Cardiac muscle cell (in vitro differentiated cells and primary cell): Measurements from ENCODE around the gene CREB3L2. TPM values are rescaled to one million over a fixed set of nuclear protein-coding genes. Genes with fewer than 3 reads are reported as not detected.

Experiments
- DNase-seq, 2 donors: peaks; one replicate each; pipeline versions ENCODE4 v3.0.0 to v3.0.0-alpha.2; 2010 to 2017; ENCODE audit warnings: low read depth in 1 of 2, low spot score in 1 of 2
- H3K27ac ChIP-seq: fragments of 200-600 bp; sonication (generic); 2 replicates; pipeline ENCODE4 v1.5.1; 2016
- H3K27me3 ChIP-seq: fragments of 200-600 bp; sonication (generic); 2 replicates; pipeline ENCODE4 v1.6.0; 2016; ENCODE audit warnings: control low read depth
- H3K36me3 ChIP-seq: fragments of 200-600 bp; sonication (generic); 2 replicates; pipeline ENCODE4 v1.5.1; 2016; ENCODE audit warnings: control low read depth
- H3K4me1 ChIP-seq: fragments of 200-600 bp; sonication (generic); 2 replicates; pipeline ENCODE4 v1.8.1; 2017; ENCODE audit warnings: low read depth, mild to moderate bottlenecking, mixed run types
- H3K4me3 ChIP-seq: fragments of 200-600 bp; sonication (generic); 2 replicates; pipeline ENCODE4 v1.5.1; 2016; ENCODE audit warnings: mild to moderate bottlenecking
- H3K9me3 ChIP-seq: fragments of 200-600 bp; sonication (generic); 2 replicates; pipeline ENCODE4 v1.5.1; 2017; ENCODE audit warnings: low read depth, mild to moderate bottlenecking, control low read depth
- polyA plus RNA-seq: library from polyadenylated mRNA; unstranded; fragments of >200 nt; fragmentation: Nextera tagmentation; extraction: Ambion mirVana; gene quantifications from 2 replicates; pipeline ENCODE4 v1.2.1, GENCODE V29; 2016
- total RNA-seq: library from RNA; depleted of rRNA; stranded (reverse); fragments of >200 nt; gene quantifications from 2 replicates; pipeline ENCODE4 v1.2.3, GENCODE V29; 2016
- TF ChIP-seq, protein P1 (sequence below): IDR thresholded peaks from 2 replicates; pipeline ENCODE4 v1.5.1; 2012; ENCODE audit warnings: low read depth, mild to moderate bottlenecking, low read length

Gene CREB3L2
- total and polyA plus RNA-seq, 2 experiments from 2014 or later, result 22.1 to 24.3 TPM

DNA sequence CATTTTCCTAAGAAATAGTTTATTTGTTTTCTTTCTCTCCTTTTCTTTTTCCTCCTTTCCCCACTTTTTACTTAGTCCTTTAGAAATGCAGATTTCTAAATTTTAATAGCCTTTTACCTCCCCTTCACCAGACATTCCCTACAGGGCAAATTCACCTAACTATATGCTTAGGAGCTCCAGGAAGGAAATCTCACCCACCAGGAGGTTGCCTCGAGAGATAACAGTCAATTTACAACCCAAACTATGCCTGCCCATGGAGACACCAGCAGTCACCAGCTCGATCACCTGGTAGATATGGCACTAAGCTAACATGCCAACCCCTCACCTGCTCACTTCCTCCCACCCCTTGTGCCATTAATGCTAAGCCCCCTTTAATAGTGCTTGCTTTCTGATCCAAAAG, 25.2 kb upstream of the CREB3L2 start:
- TF ChIP-seq, protein P1, sequence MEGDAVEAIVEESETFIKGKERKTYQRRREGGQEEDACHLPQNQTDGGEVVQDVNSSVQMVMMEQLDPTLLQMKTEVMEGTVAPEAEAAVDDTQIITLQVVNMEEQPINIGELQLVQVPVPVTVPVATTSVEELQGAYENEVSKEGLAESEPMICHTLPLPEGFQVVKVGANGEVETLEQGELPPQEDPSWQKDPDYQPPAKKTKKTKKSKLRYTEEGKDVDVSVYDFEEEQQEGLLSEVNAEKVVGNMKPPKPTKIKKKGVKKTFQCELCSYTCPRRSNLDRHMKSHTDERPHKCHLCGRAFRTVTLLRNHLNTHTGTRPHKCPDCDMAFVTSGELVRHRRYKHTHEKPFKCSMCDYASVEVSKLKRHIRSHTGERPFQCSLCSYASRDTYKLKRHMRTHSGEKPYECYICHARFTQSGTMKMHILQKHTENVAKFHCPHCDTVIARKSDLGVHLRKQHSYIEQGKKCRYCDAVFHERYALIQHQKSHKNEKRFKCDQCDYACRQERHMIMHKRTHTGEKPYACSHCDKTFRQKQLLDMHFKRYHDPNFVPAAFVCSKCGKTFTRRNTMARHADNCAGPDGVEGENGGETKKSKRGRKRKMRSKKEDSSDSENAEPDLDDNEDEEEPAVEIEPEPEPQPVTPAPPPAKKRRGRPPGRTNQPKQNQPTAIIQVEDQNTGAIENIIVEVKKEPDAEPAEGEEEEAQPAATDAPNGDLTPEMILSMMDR, result no peak
- DNase-seq, result no peak
- Histone ChIP-seq H3K9me3 (no peaks in the 10 kb centered on the region), H3K36me3 (no peaks in the 10 kb centered on the region), H3K4me1 (no peaks in the 10 kb centered on the region), H3K27ac (no peak overlapping the region), H3K27me3 (no peaks in the 10 kb centered on the region), H3K4me3 (no peak overlapping the region)

DNA sequence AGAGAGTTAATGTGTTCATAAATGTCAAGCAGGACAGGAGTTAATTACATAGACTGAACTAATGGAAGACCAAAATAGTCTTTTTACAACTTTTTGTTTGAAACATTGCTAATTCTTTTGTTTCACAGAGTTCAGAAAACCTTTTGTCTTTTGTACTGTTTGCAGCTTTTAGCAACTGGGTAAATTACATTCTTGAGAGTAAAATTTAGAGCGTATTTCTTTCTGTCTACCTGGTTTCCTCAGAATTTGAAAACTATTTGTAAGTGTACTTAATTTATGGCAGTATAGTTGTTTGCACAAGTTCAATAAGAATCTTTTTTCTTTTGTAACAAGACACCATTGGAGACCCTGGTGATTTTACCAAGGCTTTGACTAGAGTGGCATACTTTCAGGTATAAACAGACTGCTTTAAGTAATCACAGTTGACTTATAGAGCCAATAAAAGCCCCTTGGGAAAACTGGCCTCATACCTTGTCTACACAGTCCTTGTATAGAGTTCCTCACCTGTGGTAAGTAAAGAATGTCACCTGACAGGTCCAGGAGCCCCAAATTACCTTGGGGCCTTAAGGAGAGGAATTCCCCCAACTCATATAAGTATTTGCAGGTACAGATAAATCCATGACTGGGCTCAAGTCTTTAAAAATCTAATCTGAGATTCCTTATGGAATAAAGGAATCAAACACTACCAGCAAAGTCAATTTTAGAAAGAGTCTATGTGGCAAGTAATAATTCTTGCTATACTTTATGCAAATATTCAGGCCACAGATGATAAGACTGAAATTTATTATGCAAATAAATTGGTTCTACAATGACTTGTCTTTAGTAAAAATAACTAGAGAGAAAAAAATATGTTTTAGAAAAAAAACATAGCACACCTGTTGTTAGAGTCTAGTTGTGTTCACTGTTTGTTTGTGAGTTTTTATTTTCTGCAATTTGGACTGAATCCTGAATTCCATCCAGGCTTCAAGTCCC, 23.6 kb upstream of the CREB3L2 start:
- Histone ChIP-seq H3K9me3 (no peaks in the 10 kb centered on the region), H3K4me1 (no peaks in the 10 kb centered on the region), H3K27me3 (no peaks in the 10 kb centered on the region), H3K36me3 (no peaks in the 10 kb centered on the region), H3K27ac (no peak overlapping the region), H3K4me3 (no peak overlapping the region)
- no peak for DNase-seq
- TF ChIP-seq, protein P1, result no peak

GRCh38 chr7:138024765-138025164, 22.9 kb upstream of the CREB3L2 start:
- no peaks in the 10 kb centered on the region for H3K27me3 ChIP-seq
- no peak overlapping the region for H3K4me3 ChIP-seq
- H3K9me3 ChIP-seq, result no peaks in the 10 kb centered on the region
- H3K4me1 ChIP-seq, result no peaks in the 10 kb centered on the region
- no peak for DNase-seq
- no peaks in the 10 kb centered on the region for H3K36me3 ChIP-seq
- H3K27ac ChIP-seq, result no peak overlapping the region
- TF ChIP-seq, protein P1, result no peak

GRCh38 chr7:138024343-138024691, 22.4 kb upstream of the CREB3L2 start:
- Histone ChIP-seq H3K9me3 (no peaks in the 10 kb centered on the region), H3K27ac (no peak overlapping the region), H3K27me3 (no peaks in the 10 kb centered on the region), H3K36me3 (no peaks in the 10 kb centered on the region), H3K4me3 (no peak overlapping the region), H3K4me1 (no peaks in the 10 kb centered on the region)
- TF ChIP-seq, protein P1, result no peak
- DNase-seq, result no peak

- H3K27me3 ChIP-seq, result no peaks in the 10 kb centered on the region
- no peaks in the 10 kb centered on the region for H3K9me3 ChIP-seq
- no peak overlapping the region for H3K4me3 ChIP-seq
These were observed 21.9 kb upstream of the CREB3L2 start for GRCh38 chr7:138023618-138024342.

More at GRCh38 chr7:138023618-138024342, 21.9 kb upstream of the CREB3L2 start:
- H3K36me3 ChIP-seq, result no peaks in the 10 kb centered on the region
- TF ChIP-seq, protein P1, result no peak
- DNase-seq, result no peak
- no peaks in the 10 kb centered on the region for H3K4me1 ChIP-seq
- H3K27ac ChIP-seq, result no peak overlapping the region
